Fibroblast of lung (primary cell): ENCODE data around the gene OGFOD2. TPM values are rescaled to one million over a fixed set of nuclear protein-coding genes. Genes with fewer than 3 reads are reported as not detected.
"Not testable (repeated sequence)": the region's sequence is repeated elsewhere in the genome, so short reads cannot be mapped to it uniquely, and the experiment has no call there.

Experiments
- DNase-seq, 2 donors: peaks; one replicate each; pipeline versions ENCODE4 v3.0.0 to v3.0.0-alpha.2; 2010; ENCODE audit warnings: low read depth in 2 of 2
- H2AFZ ChIP-seq: 2 replicates; pipeline ENCODE4 v1.5.1; 2012; ENCODE audit warnings: low read length, control low read depth, inconsistent platforms
- H3K27ac ChIP-seq: 2 replicates; pipeline ENCODE4 v1.5.1; 2011; ENCODE audit warnings: low read length, control low read depth; ENCODE audit not compliant: insufficient read depth
- H3K27me3 ChIP-seq: 2 replicates; pipeline ENCODE4 v1.5.1; 2011; ENCODE audit warnings: mild to moderate bottlenecking, low read length; ENCODE audit not compliant: control insufficient read depth, insufficient read depth
- H3K36me3 ChIP-seq: 2 replicates; pipeline ENCODE4 v1.5.1; 2011; ENCODE audit warnings: low read length; ENCODE audit not compliant: control insufficient read depth, insufficient read depth
- H3K4me1 ChIP-seq: 2 replicates; pipeline ENCODE4 v1.5.1; 2011; ENCODE audit warnings: low read length; ENCODE audit not compliant: control insufficient read depth, insufficient read depth; ENCODE audit errors: extremely low read depth
- H3K4me2 ChIP-seq: 2 replicates; pipeline ENCODE4 v1.5.1; 2011; ENCODE audit warnings: low read length, control low read depth; ENCODE audit not compliant: insufficient read depth; ENCODE audit errors: extremely low read depth
- H3K4me3 ChIP-seq, 4 experiments: fragments of 200-600 bp in 1 of 4; sonication (generic) in 1 of 4; replicated peaks in 1 of 4; 2 replicates each; pipeline ENCODE4 v1.5.1; 2011 to 2016; ENCODE audit warnings: low read length in 4 of 4, low read depth in 3 of 4, mild to moderate bottlenecking in 3 of 4, control low read depth in 2 of 4, inconsistent platforms in 1 of 4, mixed read lengths in 1 of 4; ENCODE audit not compliant: insufficient read depth in 1 of 4; ENCODE audit errors: control extremely low read depth in 1 of 4
- H3K79me2 ChIP-seq: 2 replicates; pipeline ENCODE4 v1.5.1; 2012; ENCODE audit warnings: mild to moderate bottlenecking, low read length, inconsistent platforms; ENCODE audit not compliant: control insufficient read depth, insufficient read depth
- H3K9ac ChIP-seq: 2 replicates; pipeline ENCODE4 v1.5.1; 2011; ENCODE audit warnings: mild to moderate bottlenecking, low read length, control low read depth; ENCODE audit not compliant: insufficient read depth
- H3K9me3 ChIP-seq: 2 replicates; pipeline ENCODE4 v1.5.1; 2012; ENCODE audit warnings: low read depth, low read length; ENCODE audit not compliant: control insufficient read depth, insufficient read depth
- H4K20me1 ChIP-seq: 2 replicates; pipeline ENCODE4 v1.5.1; 2011; ENCODE audit warnings: low read length; ENCODE audit not compliant: control insufficient read depth, insufficient read depth; ENCODE audit errors: extremely low read depth
- CTCF ChIP-seq, 2 donors: IDR thresholded peaks in 1 of 2; conservative IDR thresholded peaks in 1 of 2; 1 replicate in 1 of 2; 2 replicates in 1 of 2; pipeline ENCODE4 v1.5.1; 2011 to 2012; ENCODE audit warnings: low read length in 2 of 2, control low read depth in 1 of 2, inconsistent platforms in 1 of 2, low read depth in 1 of 2, mild to moderate bottlenecking in 1 of 2
- EZH2 ChIP-seq: IDR thresholded peaks from 2 replicates; pipeline ENCODE4 v1.5.1; 2012; ENCODE audit warnings: low read length, control low read depth, mild to moderate bottlenecking; ENCODE audit errors: missing control alignments
- polyA plus RNA-seq, 2 donors: library from polyadenylated mRNA; depleted of rRNA in 1 of 2; stranded (reverse) in 1 of 2; unstranded in 1 of 2; fragments of >200 nt; gene quantifications; 2 replicates each; pipeline ENCODE4 v1.2.1, GENCODE V29; 2011 to 2012; ENCODE audit warnings: missing spikeins in 1 of 2
- total RNA-seq: library from RNA; depleted of rRNA; stranded (reverse); fragments of >200 nt; gene quantifications from 2 replicates; pipeline ENCODE4 v1.2.1, GENCODE V29; 2014

Gene OGFOD2
- total and polyA plus RNA-seq, 2 donors (not counting 1 experiment from before 2014, with no cell fraction given), result 5.2 to 9.6 TPM

GRCh38 chr12:122937622-122938091 is 37.4 kb upstream of the OGFOD2 start:
- no peak for DNase-seq
- no peak overlapping the region for H2AFZ ChIP-seq
- no peaks in the 10 kb centered on the region for H3K79me2 ChIP-seq
- no peak for TF ChIP-seq EZH2
- no peak for TF ChIP-seq CTCF (conservative IDR thresholded peaks at IDR 0.05 in 1 of 2, IDR thresholded peaks at IDR 0.05 in 1 of 2; ENCODE audit: low read depth in 1 of 2, low read length in 2 of 2)
- H3K27ac ChIP-seq, result no peak overlapping the region
- no peaks in the 10 kb centered on the region for H3K27me3 ChIP-seq
- no peak overlapping the region for H3K4me2 ChIP-seq
- H3K36me3 ChIP-seq, result no peaks in the 10 kb centered on the region
- H3K4me1 ChIP-seq, result peaks cover 2% of the 10 kb centered on the region
- H4K20me1 ChIP-seq, result no peaks in the 10 kb centered on the region
- no peak overlapping the region for H3K4me3 ChIP-seq
- H3K9ac ChIP-seq, result no peak overlapping the region
- H3K9me3 ChIP-seq, result no peaks in the 10 kb centered on the region

- no peaks in the 10 kb centered on the region for H3K36me3 ChIP-seq
- no peak overlapping the region for H3K9ac ChIP-seq
- no peak overlapping the region for H3K4me3 ChIP-seq
- no peaks in the 10 kb centered on the region for H3K79me2 ChIP-seq
- H3K4me1 ChIP-seq, result peaks cover 5% of the 10 kb centered on the region
- H3K27ac ChIP-seq, result no peak overlapping the region
- DNase-seq, result no peak
- no peaks in the 10 kb centered on the region for H4K20me1 ChIP-seq
- no peak for TF ChIP-seq CTCF (conservative IDR thresholded peaks at IDR 0.05 in 1 of 2, IDR thresholded peaks at IDR 0.05 in 1 of 2; ENCODE audit: low read depth in 1 of 2, low read length in 2 of 2)
- no peak for TF ChIP-seq EZH2
- H3K9me3 ChIP-seq, result no peaks in the 10 kb centered on the region
- H2AFZ ChIP-seq, result no peak overlapping the region
- no peak overlapping the region for H3K4me2 ChIP-seq
- H3K27me3 ChIP-seq, result no peaks in the 10 kb centered on the region
Measured at GRCh38 chr12:122939125-122939524, 35.9 kb upstream of the OGFOD2 start.

- DNase-seq, result peak; percentile 25 to 78
- H3K4me2 ChIP-seq, H2AFZ ChIP-seq, H3K79me2 ChIP-seq, H3K36me3 ChIP-seq, H3K27me3 ChIP-seq, H4K20me1 ChIP-seq, H3K9ac ChIP-seq, H3K27ac ChIP-seq, H3K4me3 ChIP-seq, H3K9me3 ChIP-seq: not testable (repeated sequence)
- H3K4me1 ChIP-seq, result peaks cover 18% of the 10 kb centered on the region
Measured at GRCh38 chr12:122941351-122941750, 33.7 kb upstream of the OGFOD2 start.
